Ishikawa (cell line): Measurements from ENCODE around the gene CYYR1.

Source experiments
- CEBPB ChIP-seq: IDR thresholded peaks from 2 replicates; pipeline ENCODE4 v1.6.1; 2012
- CREB1 ChIP-seq: IDR thresholded peaks from 2 replicates; pipeline ENCODE4 v1.6.1; 2012; ENCODE audit warnings: low read depth
- EGR1 ChIP-seq: IDR thresholded peaks from 2 replicates; pipeline ENCODE4 v1.6.1; 2012
- EP300 ChIP-seq: IDR thresholded peaks from 2 replicates; pipeline ENCODE4 v1.6.1; 2012; ENCODE audit warnings: borderline replicate concordance
- FOXM1 ChIP-seq: IDR thresholded peaks from 2 replicates; pipeline ENCODE4 v1.6.1; 2012; ENCODE audit warnings: low read depth, borderline replicate concordance
- MAX ChIP-seq: IDR thresholded peaks from 2 replicates; pipeline ENCODE4 v1.6.1; 2012
- NFIC ChIP-seq: IDR thresholded peaks from 2 replicates; pipeline ENCODE4 v1.6.1; 2012
- RAD21 ChIP-seq: IDR thresholded peaks from 2 replicates; pipeline ENCODE4 v1.6.1; 2012; ENCODE audit warnings: low read depth
- REST ChIP-seq: IDR thresholded peaks from 2 replicates; pipeline ENCODE4 v1.6.1; 2012; ENCODE audit warnings: low read depth, mild to moderate bottlenecking
- TAF1 ChIP-seq: IDR thresholded peaks from 2 replicates; pipeline ENCODE4 v1.6.1; 2012; ENCODE audit warnings: low read depth, mild to moderate bottlenecking
- TCF12 ChIP-seq: IDR thresholded peaks from 2 replicates; pipeline ENCODE4 v1.6.1; 2012; ENCODE audit warnings: low read depth
- TEAD4 ChIP-seq: IDR thresholded peaks from 2 replicates; pipeline ENCODE4 v1.6.1; 2012
- USF1 ChIP-seq: IDR thresholded peaks from 2 replicates; pipeline ENCODE4 v1.6.1; 2012
- YY1 ChIP-seq: IDR thresholded peaks from 2 replicates; pipeline ENCODE4 v1.6.1; 2012; ENCODE audit warnings: low read depth
- ZBTB7A ChIP-seq: IDR thresholded peaks from 2 replicates; pipeline ENCODE4 v1.6.1; 2012; ENCODE audit warnings: low read depth

CYYR1 gene

GRCh38 chr21:26447932-26448475 is 125.1 kb downstream of the CYYR1 start:
- no peak for TF ChIP-seq TCF12
- TF ChIP-seq EGR1: no peak
- TF ChIP-seq CEBPB: no peak
- no peak for TF ChIP-seq TEAD4
- TF ChIP-seq ZBTB7A: no peak
- TF ChIP-seq USF1: no peak
- TF ChIP-seq RAD21: no peak
- TF ChIP-seq MAX: no peak
- no peak for TF ChIP-seq TAF1

- TF ChIP-seq TCF12 (no peak), MAX (no peak), EP300 (no peak), USF1 (no peak), YY1 (no peak), CREB1 (no peak), EGR1 (no peak), REST (no peak), ZBTB7A (no peak), TAF1 (no peak), NFIC (no peak), RAD21 (no peak), FOXM1 (no peak), CEBPB (no peak), TEAD4 (no peak)
Observed at GRCh38 chr21:26445440-26445839, 127.6 kb downstream of the CYYR1 start.

GRCh38 chr21:26444646-26445045 is 128.4 kb downstream of the CYYR1 start:
- TF ChIP-seq TEAD4 (no peak), FOXM1 (no peak), REST (no peak), EP300 (no peak), TCF12 (no peak), YY1 (no peak), RAD21 (no peak), NFIC (no peak), ZBTB7A (no peak), USF1 (no peak), CREB1 (no peak), TAF1 (no peak), MAX (no peak), CEBPB (no peak)

GRCh38 chr21:26443867-26444266 is 129.2 kb downstream of the CYYR1 start:
- TF ChIP-seq CREB1 (no peak), NFIC (no peak), TCF12 (no peak), FOXM1 (no peak), USF1 (no peak), EGR1 (no peak), TEAD4 (no peak)

GRCh38 chr21:26443291-26443690 is 129.8 kb downstream of the CYYR1 start:
- TF ChIP-seq RAD21: no peak
- no peak for TF ChIP-seq CREB1
- no peak for TF ChIP-seq FOXM1
- no peak for TF ChIP-seq USF1
- TF ChIP-seq ZBTB7A: no peak
- TF ChIP-seq EP300: no peak
- no peak for TF ChIP-seq NFIC
- TF ChIP-seq YY1: no peak
- TF ChIP-seq TAF1: no peak
